ENCODE data around the gene SRI. TPM values are rescaled to one million over a fixed set of nuclear protein-coding genes. Genes with fewer than 3 reads are reported as not detected.
"Not testable (repeated sequence)": the region's sequence is repeated elsewhere in the genome, so short reads cannot be mapped to it uniquely, and the experiment has no call there.

Gene SRI, protein sequence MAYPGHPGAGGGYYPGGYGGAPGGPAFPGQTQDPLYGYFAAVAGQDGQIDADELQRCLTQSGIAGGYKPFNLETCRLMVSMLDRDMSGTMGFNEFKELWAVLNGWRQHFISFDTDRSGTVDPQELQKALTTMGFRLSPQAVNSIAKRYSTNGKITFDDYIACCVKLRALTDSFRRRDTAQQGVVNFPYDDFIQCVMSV
- total RNA-seq (10 to 100 TPM; 76.1 to 80.0 TPM), polyA plus RNA-seq (100 to 1,000 TPM; 277 to 353 TPM)

DNA sequence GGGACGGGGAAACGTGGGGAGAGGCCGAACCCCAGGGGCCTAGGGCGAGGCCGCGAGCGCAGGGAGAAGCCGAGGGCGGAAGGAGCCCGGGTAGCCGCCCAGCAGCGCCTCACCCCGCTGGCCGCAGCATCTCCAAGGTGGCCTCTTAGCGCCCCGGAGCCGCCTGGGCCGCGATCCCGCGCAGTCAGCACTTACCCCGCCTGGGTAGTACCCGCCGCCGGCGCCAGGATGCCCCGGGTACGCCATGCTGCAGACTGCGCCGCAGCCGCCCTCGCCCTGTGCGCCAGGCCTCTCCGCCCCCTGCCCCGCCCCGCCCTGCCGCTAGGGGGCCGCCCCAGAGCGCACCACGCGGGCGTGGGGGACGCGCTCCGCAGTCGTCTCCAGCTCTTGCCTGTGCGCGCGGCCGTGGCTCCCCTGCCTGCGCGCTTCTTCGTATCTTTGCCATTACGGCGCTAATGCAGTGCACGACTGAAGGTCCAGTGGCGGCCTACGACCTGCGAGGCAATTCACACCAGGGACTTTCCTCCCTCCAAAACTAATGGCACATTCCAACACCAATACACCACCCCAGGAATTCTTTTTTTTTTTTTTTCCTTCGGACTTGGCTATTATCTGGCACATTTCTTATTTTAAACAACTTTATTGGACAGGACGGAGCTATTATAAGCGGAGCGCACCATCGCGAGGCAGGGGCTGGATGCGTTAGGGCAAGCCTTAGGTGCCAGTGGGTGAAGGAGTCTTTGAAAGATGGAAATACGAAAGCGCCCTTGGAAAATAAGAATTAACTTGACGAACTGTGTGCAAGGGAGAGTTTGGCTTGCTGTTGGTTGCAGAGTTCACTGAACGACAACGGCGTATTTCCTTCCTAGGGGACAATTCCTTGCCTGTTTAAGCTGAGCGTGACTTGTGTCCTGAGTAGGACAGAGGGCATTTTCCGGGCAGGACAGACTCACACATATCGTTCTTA is at the start of gene SRI:
TSS of gene SRI (minus strand) at position 258 of the 967 bp plus-strand sequence. CDS start at position 246, 12 bp downstream.
- Mint-ChIP-seq H3K9me3 (no peaks in the 10 kb centered on the region), H3K4me3 (peak within 1 kb of the TSS; percentile 91 to 98 (median 96)), H3K27ac (peak within 1 kb of the TSS; percentile 86 to 99 (median 95)), H3K4me1 (peaks cover 25 to 46% (median 31%) of the 10 kb centered on the region in 4 donors), H3K36me3 (peaks cover 4 to 28% of the 10 kb centered on the region in 2 donors), H3K27me3 (peaks cover 0 to 4% of the 10 kb centered on the region in 2 donors)
- Histone ChIP-seq H3K4me3 (ENCODE audit: low read length in 2 of 2) (peak within 1 kb of the TSS; percentile 76 to 77), H3K27ac (ENCODE audit: low read depth, low read length) (peak within 1 kb of the TSS; percentile 76), H3K27me3 (ENCODE audit: insufficient read depth, low read length) (no peaks in the 10 kb centered on the region), H3K9me3 (ENCODE audit: control insufficient read depth in 1 of 2, low read length in 2 of 2) (no peaks in the 10 kb centered on the region), H3K36me3 (ENCODE audit: insufficient read depth, low read length) (peaks cover 10% of the 10 kb centered on the region), H3K4me1 (ENCODE audit: insufficient read depth, low read length) (peaks cover 23% of the 10 kb centered on the region)
- CTCF ChIA-PET (ENCODE audit: partially characterized antibody): interaction anchor here (0.7 to 1.6 kb wide), 9 partner anchors 8 to 1455 kb away, joined by 3 to 14 read pairs (median 5); partner anchors contain the start of gene DBF4
- intact Hi-C loops (cut with micrococcal nuclease): loop anchor here (1.0 to 10.0 kb wide), 6 partner anchors 17 to 1005 kb away; partner anchors contain the start of genes ADAM22, CROT, DBF4 and RUNDC3B
- peak; percentile 89 to 95 (median 93) for DNase-seq
- POLR2A ChIA-PET (ENCODE audit: partially characterized antibody): interaction anchor here (0.9 to 1.4 kb wide), 3 partner anchors 17 to 1000 kb away, joined by 3 to 4 read pairs (median 4); partner anchors contain the start of gene TMEM243

DNA sequence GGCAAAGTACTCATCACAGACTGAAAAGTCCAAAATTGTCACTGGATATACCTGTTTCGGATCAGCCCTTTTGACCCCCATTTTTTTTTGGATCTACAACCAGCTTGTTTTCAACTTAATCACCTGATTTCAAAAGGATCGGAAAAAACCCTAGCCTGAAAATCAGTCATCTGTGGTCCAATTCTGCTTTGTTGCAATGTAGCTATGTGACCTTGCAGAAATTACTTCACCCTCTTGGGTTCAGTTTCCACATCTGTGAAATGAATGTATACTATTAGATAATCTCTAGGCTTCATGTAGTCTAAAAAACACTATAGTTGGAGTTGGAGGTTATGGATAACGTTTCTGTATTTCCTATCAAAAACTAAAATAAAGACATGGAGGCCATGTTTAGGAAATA is 49.7 kb upstream of the SRI start:
- CTCF ChIA-PET (ENCODE audit: partially characterized antibody): no interaction called here
- no peak overlapping the region for H3K27ac ChIP-seq (ENCODE audit: low read depth, low read length)
- POLR2A ChIA-PET (ENCODE audit: partially characterized antibody): no interaction called here
- Mint-ChIP-seq H3K4me3 (no peak overlapping the region), H3K9me3 (peaks cover 0 to 4% (median 0%) of the 10 kb centered on the region in 8 donors), H3K27ac (no peak overlapping the region), H3K4me1 (peaks cover 0 to 2% (median 0%) of the 10 kb centered on the region in 4 donors), H3K27me3 (peaks cover 0 to 5% of the 10 kb centered on the region in 2 donors), H3K36me3 (no peaks in the 10 kb centered on the region)
- DNase-seq: no peak
- no peak overlapping the region for H3K4me3 ChIP-seq (ENCODE audit: low read length in 2 of 2)
- no peaks in the 10 kb centered on the region for H3K4me1 ChIP-seq (ENCODE audit: insufficient read depth, low read length)
- no peaks in the 10 kb centered on the region for H3K27me3 ChIP-seq (ENCODE audit: insufficient read depth, low read length)
- H3K36me3 ChIP-seq (ENCODE audit: insufficient read depth, low read length): no peaks in the 10 kb centered on the region
- intact Hi-C loops (cut with micrococcal nuclease): no loop called here
- no peaks in the 10 kb centered on the region for H3K9me3 ChIP-seq (ENCODE audit: control insufficient read depth in 1 of 2, low read length in 2 of 2)

DNA sequence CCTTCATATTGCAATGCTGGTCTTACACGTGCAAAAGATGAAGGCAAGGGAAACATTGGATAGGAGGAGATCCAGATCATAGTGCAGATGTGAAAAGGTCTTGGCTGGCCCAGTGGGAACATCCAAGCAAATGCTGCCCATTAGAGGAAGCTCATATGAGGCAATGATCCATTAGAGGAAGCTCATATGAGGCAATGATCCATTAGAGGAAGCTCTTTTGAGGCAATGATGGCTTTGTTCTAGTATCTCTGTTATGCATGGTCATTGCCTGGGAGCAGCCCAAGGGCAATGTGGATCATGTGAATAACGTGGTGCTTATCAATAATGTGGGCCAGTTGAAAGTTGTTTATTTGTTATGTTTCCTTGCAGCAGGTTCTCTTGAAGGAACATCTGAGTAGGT is 49.0 kb upstream of the SRI start:
- Histone ChIP-seq H3K27ac (ENCODE audit: low read depth, low read length) (no peak overlapping the region), H3K4me1 (ENCODE audit: insufficient read depth, low read length) (no peaks in the 10 kb centered on the region), H3K4me3 (ENCODE audit: low read length in 2 of 2) (no peak overlapping the region), H3K9me3 (ENCODE audit: control insufficient read depth in 1 of 2, low read length in 2 of 2) (no peaks in the 10 kb centered on the region), H3K36me3 (ENCODE audit: insufficient read depth, low read length) (no peaks in the 10 kb centered on the region), H3K27me3 (ENCODE audit: insufficient read depth, low read length) (no peaks in the 10 kb centered on the region)
- ChIA-PET POLR2A (ENCODE audit: partially characterized antibody) (no interaction called here), CTCF (ENCODE audit: partially characterized antibody) (no interaction called here)
- Mint-ChIP-seq H3K27ac (no peak overlapping the region), H3K4me3 (no peak overlapping the region), H3K4me1 (peaks cover 0 to 2% (median 0%) of the 10 kb centered on the region in 4 donors), H3K27me3 (peaks cover 0 to 6% of the 10 kb centered on the region in 2 donors), H3K36me3 (no peaks in the 10 kb centered on the region), H3K9me3 (peaks cover 0 to 4% (median 0%) of the 10 kb centered on the region in 8 donors)
- intact Hi-C loops (cut with micrococcal nuclease): no loop called here
- DNase-seq: no peak

DNA sequence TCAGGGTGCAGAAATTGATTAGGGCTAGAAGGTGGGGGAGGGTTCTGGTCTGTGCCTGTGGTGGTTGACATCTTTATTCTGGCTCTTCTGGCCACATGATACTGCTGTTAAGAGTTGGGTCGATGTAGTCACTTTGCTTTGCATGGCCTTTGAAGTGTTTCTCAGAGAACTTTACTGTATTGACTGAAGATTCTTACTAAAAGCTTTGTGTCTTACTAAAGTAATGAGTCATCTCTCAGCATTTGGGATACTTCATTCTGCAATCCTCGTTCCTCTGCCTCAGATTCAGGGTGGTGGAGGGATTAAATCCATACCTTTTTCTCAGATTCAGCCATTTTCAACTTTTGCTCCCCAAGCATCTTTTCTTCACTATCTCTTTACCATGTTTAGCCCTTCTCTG is 48.2 kb upstream of the SRI start:
- H3K27me3 Mint-ChIP-seq: peaks cover 0 to 8% of the 10 kb centered on the region in 2 donors
- no peak overlapping the region for H3K27ac ChIP-seq (ENCODE audit: low read depth, low read length)
- H3K4me1 Mint-ChIP-seq: peaks cover 0 to 2% (median 0%) of the 10 kb centered on the region in 4 donors
- no peaks in the 10 kb centered on the region for H3K9me3 ChIP-seq (ENCODE audit: control insufficient read depth in 1 of 2, low read length in 2 of 2)
- no peaks in the 10 kb centered on the region for H3K4me1 ChIP-seq (ENCODE audit: insufficient read depth, low read length)
- intact Hi-C loops (cut with micrococcal nuclease): no loop called here
- H3K36me3 ChIP-seq (ENCODE audit: insufficient read depth, low read length): no peaks in the 10 kb centered on the region
- H3K27ac Mint-ChIP-seq: no peak overlapping the region
- no peak overlapping the region for H3K4me3 ChIP-seq (ENCODE audit: low read length in 2 of 2)
- H3K4me3 Mint-ChIP-seq: no peak overlapping the region
- peaks cover 0 to 4% (median 0%) of the 10 kb centered on the region in 8 donors for H3K9me3 Mint-ChIP-seq
- DNase-seq: no peak
- no peaks in the 10 kb centered on the region for H3K27me3 ChIP-seq (ENCODE audit: insufficient read depth, low read length)
- POLR2A ChIA-PET (ENCODE audit: partially characterized antibody): no interaction called here
- CTCF ChIA-PET (ENCODE audit: partially characterized antibody): no interaction called here
- H3K36me3 Mint-ChIP-seq: no peaks in the 10 kb centered on the region

DNA sequence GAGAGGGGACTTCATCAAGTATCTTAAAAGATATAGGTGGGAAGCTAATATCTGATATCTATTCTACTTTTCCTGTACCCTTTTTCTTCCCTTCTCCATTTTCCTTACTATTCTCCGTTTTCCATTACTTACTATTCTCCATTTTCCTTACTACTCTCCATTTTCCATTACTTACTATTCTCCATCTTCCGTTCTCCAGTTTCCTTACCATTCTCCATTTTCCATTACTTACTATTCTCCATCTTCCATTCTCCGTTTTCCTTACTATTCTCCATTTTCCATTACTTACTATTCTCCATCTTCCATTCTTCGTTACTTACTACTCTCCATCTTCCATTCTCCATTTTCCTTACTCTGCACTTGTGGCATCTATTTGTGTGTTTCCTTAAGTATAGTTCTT is 47.6 kb upstream of the SRI start:
- intact Hi-C loops (cut with micrococcal nuclease): no loop called here
- CTCF ChIA-PET (ENCODE audit: partially characterized antibody): no interaction called here
- H3K4me1 Mint-ChIP-seq: peaks cover 0 to 2% (median 0%) of the 10 kb centered on the region in 4 donors

DNA sequence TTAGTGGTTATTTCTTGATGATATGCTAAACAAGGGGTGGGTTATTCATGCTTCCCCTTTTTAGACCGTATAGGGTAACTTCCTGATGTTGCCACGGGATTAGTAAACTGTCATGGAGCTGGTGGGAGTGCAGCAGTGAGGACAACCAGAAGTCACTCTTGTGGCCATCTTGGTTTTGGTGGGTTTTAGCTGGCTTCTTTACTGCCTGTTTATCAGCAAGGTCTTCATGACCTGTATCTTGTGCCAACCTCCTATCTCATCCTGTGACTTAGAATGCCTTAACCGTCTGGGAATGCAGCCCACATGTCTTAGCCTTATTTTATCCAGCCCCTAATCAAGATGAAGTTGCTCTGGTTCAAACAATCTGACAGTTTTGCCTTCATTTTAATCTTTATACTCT is 45.1 kb upstream of the SRI start:
- H3K9me3 Mint-ChIP-seq; H3K27me3 ChIP-seq (ENCODE audit: insufficient read depth, low read length); H3K4me3 Mint-ChIP-seq; DNase-seq; intact Hi-C loops (cut with micrococcal nuclease); H3K4me3 ChIP-seq (ENCODE audit: low read length in 2 of 2); H3K27ac ChIP-seq (ENCODE audit: low read depth, low read length); H3K36me3 Mint-ChIP-seq; H3K9me3 ChIP-seq (ENCODE audit: control insufficient read depth in 1 of 2, low read length in 2 of 2); H3K4me1 ChIP-seq (ENCODE audit: insufficient read depth, low read length); H3K27me3 Mint-ChIP-seq; H3K4me1 Mint-ChIP-seq; H3K36me3 ChIP-seq (ENCODE audit: insufficient read depth, low read length); CTCF ChIA-PET (ENCODE audit: partially characterized antibody); POLR2A ChIA-PET (ENCODE audit: partially characterized antibody); H3K27ac Mint-ChIP-seq: not testable (repeated sequence)

More for the DNA sequence above, 47.6 kb upstream of the SRI start:
- no peak overlapping the region for H3K4me3 ChIP-seq (ENCODE audit: low read length in 2 of 2)
- H3K36me3 Mint-ChIP-seq: no peaks in the 10 kb centered on the region
- H3K27me3 ChIP-seq (ENCODE audit: insufficient read depth, low read length): no peaks in the 10 kb centered on the region
- peaks cover 0 to 8% of the 10 kb centered on the region in 2 donors for H3K27me3 Mint-ChIP-seq
- no peak overlapping the region for H3K4me3 Mint-ChIP-seq
- no peaks in the 10 kb centered on the region for H3K9me3 ChIP-seq (ENCODE audit: control insufficient read depth in 1 of 2, low read length in 2 of 2)
- H3K27ac ChIP-seq (ENCODE audit: low read depth, low read length): no peak overlapping the region
- POLR2A ChIA-PET (ENCODE audit: partially characterized antibody): no interaction called here
- DNase-seq: no peak
- H3K4me1 ChIP-seq (ENCODE audit: insufficient read depth, low read length): no peaks in the 10 kb centered on the region
- peaks cover 0 to 4% (median 0%) of the 10 kb centered on the region in 8 donors for H3K9me3 Mint-ChIP-seq
- no peak overlapping the region for H3K27ac Mint-ChIP-seq
- H3K36me3 ChIP-seq (ENCODE audit: insufficient read depth, low read length): no peaks in the 10 kb centered on the region

DNA sequence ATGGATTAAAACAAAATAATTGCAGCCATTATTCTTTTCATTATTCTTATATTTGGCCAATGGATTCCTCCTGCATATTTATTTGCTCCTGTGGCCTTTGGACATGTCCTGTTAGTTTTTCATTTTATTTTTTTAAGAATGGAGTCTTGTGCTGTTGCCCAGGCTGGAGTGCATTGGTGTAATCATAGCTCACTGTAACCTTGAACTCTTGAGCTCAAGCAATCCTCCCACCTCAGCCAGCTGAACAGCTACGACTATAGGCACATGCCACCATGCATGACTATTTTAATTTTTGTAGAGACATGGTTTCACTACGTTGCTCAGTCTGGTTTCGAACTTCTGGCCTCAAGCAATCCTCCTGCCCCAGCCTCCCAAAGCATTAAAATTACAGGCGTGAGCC is 42.7 kb upstream of the SRI start:
- H3K4me3 Mint-ChIP-seq: no peak overlapping the region
- H3K27ac ChIP-seq (ENCODE audit: low read depth, low read length): no peak overlapping the region
- DNase-seq: no peak
- H3K4me1 Mint-ChIP-seq: peaks cover 0 to 1% (median 0%) of the 10 kb centered on the region in 4 donors
- no peaks in the 10 kb centered on the region for H3K36me3 Mint-ChIP-seq
- no peaks in the 10 kb centered on the region for H3K4me1 ChIP-seq (ENCODE audit: insufficient read depth, low read length)
- H3K27me3 ChIP-seq (ENCODE audit: insufficient read depth, low read length): peaks cover 2% of the 10 kb centered on the region
- CTCF ChIA-PET (ENCODE audit: partially characterized antibody): no interaction called here
- POLR2A ChIA-PET (ENCODE audit: partially characterized antibody): no interaction called here
- no peak overlapping the region for H3K27ac Mint-ChIP-seq
- H3K9me3 Mint-ChIP-seq: peaks cover 0 to 3% (median 1%) of the 10 kb centered on the region in 8 donors
- peaks cover 6 to 15% of the 10 kb centered on the region in 2 donors for H3K27me3 Mint-ChIP-seq
- H3K36me3 ChIP-seq (ENCODE audit: insufficient read depth, low read length): no peaks in the 10 kb centered on the region
- intact Hi-C loops (cut with micrococcal nuclease): no loop called here
- H3K9me3 ChIP-seq (ENCODE audit: control insufficient read depth in 1 of 2, low read length in 2 of 2): no peaks in the 10 kb centered on the region
- no peak overlapping the region for H3K4me3 ChIP-seq (ENCODE audit: low read length in 2 of 2)
